ENCODE results near the gene TBX10.
"Not testable (repeated sequence)": the region's sequence is repeated elsewhere in the genome, so short reads cannot be mapped to it uniquely, and the experiment has no call there.

DNA sequence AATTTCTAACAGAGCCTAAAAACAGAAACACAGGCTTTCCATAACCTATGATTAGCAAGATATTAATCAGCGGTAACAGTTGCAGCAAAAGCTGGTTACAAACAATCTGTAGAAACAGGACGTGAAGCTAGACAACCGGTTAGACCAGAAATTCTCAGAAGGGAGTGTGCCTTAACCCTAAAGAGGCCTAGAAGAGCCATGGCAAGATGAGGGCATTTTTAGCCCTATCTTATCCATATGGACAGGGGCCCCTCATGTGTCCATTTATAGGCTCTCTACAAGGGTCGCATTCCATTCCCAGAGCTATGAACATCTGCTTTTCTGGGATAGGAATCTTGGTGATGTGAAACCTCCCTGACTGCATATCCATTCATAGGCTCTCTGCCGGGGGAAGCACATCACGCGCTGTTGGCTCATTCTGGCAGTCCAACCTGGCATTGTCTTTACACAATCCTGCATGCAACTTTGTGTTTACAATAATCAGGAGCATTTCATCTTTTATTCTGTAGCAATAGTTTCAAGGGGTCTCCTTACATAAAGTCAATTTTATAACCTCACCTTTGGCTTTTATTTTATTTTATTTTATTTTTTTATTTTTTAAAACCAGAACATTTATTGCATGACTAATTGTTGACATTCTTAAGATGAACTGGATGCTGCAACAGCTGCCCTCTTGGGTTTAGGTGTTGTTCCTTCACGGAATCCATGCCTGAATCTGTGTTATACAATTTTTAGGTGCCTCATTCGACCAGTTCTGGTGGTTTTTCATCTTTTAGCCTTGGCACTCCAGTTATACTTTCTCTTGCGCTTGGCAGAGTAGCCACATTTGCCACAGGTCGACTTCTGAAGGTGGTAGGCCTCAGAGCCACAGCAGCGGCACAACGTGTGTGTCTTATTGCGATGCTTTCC lies 42.8 kb upstream of the TBX10 start:
- TF ChIP-seq ZNF274 (IDR thresholded peaks at IDR 0.05; ENCODE audit: low read depth, low read length); YY1 (IDR thresholded peaks at IDR 0.05; ENCODE audit: insufficient read depth, insufficient read length): not testable (repeated sequence)

Measured in NT2/D1 (cell line).